Fibroblast of villous mesenchyme (primary cell): ENCODE data around the gene KMT5C. TPM values are rescaled to one million over a fixed set of nuclear protein-coding genes. Genes with fewer than 3 reads are reported as not detected.
A peak's percentile ranks its signal among the peaks of the same experiment; 100 is the strongest.

Experiments
- DNase-seq: peaks from one replicate; pipeline ENCODE4 v3.0.0-alpha.2; 2010; ENCODE audit warnings: low read depth
- H3K4me3 ChIP-seq: 2 replicates; pipeline ENCODE4 v1.5.1; 2011; ENCODE audit warnings: low read depth, mild to moderate bottlenecking, low read length
- total RNA-seq: library from RNA; depleted of rRNA; stranded (reverse); fragments of >200 nt; gene quantifications from 2 replicates; pipeline ENCODE4 v1.2.3, GENCODE V29; 2012
- TF ChIP-seq, protein P1 (sequence below): IDR thresholded peaks from 2 replicates; pipeline ENCODE4 v1.5.1; 2012; ENCODE audit warnings: low read depth, mild to moderate bottlenecking, low read length; ENCODE audit not compliant: insufficient read depth

Gene KMT5C
- total RNA-seq, 1 donor, result 6.9 TPM

DNA sequence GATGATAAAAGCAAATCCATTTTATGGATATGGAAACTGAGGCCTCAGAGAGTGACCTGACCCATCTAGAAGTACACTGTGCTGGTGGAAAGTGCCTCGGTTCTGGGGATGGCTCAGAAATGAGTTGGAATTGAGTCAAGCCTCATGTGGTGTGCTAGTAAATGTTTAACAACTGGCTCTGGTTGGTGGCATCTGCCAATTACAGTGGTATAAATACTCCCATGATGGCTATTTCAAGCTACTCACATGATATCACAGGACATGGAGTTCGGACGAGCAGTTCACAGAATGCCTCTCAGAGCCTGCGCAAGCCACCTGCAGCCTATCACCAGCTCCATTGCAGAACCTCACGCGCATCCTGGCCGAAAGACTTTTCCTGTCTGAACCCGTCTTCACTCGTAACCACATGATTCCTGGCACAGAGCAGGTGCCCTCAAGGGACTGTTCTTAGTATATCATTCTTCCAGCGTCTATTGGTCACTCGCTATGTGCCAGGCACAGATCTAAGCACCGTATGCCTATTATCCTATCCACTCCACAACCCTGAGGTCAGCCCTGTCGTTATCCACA is 23.6 kb upstream of the KMT5C start:
- TF ChIP-seq, protein P1, sequence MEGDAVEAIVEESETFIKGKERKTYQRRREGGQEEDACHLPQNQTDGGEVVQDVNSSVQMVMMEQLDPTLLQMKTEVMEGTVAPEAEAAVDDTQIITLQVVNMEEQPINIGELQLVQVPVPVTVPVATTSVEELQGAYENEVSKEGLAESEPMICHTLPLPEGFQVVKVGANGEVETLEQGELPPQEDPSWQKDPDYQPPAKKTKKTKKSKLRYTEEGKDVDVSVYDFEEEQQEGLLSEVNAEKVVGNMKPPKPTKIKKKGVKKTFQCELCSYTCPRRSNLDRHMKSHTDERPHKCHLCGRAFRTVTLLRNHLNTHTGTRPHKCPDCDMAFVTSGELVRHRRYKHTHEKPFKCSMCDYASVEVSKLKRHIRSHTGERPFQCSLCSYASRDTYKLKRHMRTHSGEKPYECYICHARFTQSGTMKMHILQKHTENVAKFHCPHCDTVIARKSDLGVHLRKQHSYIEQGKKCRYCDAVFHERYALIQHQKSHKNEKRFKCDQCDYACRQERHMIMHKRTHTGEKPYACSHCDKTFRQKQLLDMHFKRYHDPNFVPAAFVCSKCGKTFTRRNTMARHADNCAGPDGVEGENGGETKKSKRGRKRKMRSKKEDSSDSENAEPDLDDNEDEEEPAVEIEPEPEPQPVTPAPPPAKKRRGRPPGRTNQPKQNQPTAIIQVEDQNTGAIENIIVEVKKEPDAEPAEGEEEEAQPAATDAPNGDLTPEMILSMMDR, result no peak
- DNase-seq, result no peak
- H3K4me3 ChIP-seq, result no peak overlapping the region

GRCh38 chr19:55316646-55317045 is 23.0 kb upstream of the KMT5C start:
- H3K4me3 ChIP-seq, result no peak overlapping the region
- TF ChIP-seq, protein P1, result no peak

GRCh38 chr19:55319785-55320184 is 19.9 kb upstream of the KMT5C start:
- TF ChIP-seq, protein P1, result no peak
- peak; percentile 28 for DNase-seq

More at GRCh38 chr19:55316646-55317045, 23.0 kb upstream of the KMT5C start:
- no peak for DNase-seq

DNA sequence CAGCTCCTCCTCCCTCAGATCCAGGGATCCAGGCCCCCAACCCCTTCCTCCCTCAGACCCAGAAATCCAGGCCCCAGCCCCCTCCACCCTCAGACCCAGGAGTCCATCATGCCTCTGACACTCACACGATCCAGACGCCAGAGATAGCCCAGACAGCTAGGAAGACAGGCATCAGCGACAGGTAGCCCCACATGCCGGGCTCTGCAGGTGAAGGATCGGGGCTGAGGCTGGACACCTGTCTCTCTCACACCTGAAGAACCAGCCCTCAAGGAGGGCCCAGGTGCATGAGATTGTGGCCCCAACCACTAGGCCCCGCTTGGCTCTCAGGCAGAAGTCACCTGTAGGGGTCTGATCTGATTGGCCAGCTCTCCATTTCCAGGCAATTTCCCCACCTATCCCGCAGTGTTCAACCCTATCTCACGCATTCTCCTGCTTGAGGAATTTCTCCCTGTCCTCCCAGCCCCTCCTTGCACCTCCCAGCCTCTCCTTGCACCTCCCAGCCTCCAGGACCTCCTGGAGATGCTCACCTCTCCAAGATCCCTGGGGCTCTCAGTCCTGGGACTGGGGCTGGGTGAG is 18.7 kb upstream of the KMT5C start:
- no peak overlapping the region for H3K4me3 ChIP-seq
- TF ChIP-seq, protein P1, result no peak
- DNase-seq, result no peak

More at GRCh38 chr19:55319785-55320184, 19.9 kb upstream of the KMT5C start:
- no peak overlapping the region for H3K4me3 ChIP-seq

- TF ChIP-seq, protein P1, result no peak
- H3K4me3 ChIP-seq, result no peak overlapping the region
- DNase-seq, result no peak
These were observed 18.1 kb upstream of the KMT5C start for GRCh38 chr19:55321466-55322137.

GRCh38 chr19:55322204-55322885 is 17.3 kb upstream of the KMT5C start:
- no peak overlapping the region for H3K4me3 ChIP-seq
- TF ChIP-seq, protein P1, result no peak
- no peak for DNase-seq
